BJ (cell line): ENCODE measurements around the gene MSH3. TPM values are rescaled to one million over a fixed set of nuclear protein-coding genes. Genes with fewer than 3 reads are reported as not detected.
"Not testable (repeated sequence)": the region's sequence is repeated elsewhere in the genome, so short reads cannot be mapped to it uniquely, and the experiment has no call there.

Experiments
- CTCF ChIA-PET: fragments of 350-600 bp; formaldehyde crosslinking; extraction: SDS; loops from one replicate; lab custom pipeline; 2021; ENCODE audit warnings: antibody characterized with exemption, inconsistent platforms; lab: Yijun Ruan, JAX
- POLR2A ChIA-PET: fragments of 300-600 bp; sonication (Branson Sonifier 250); formaldehyde crosslinking; extraction: SDS; loops from one replicate; lab custom pipeline; 2021; ENCODE audit warnings: antibody characterized with exemption; lab: Charles Lee
- DNase-seq: peaks from one replicate; pipeline ENCODE4 v3.0.0-alpha.2; 2011; ENCODE audit warnings: low read depth
- H3K27me3 ChIP-seq: 2 replicates; pipeline ENCODE4 v1.6.0; 2011; ENCODE audit warnings: low read length; ENCODE audit not compliant: control insufficient read depth, insufficient read depth
- H3K36me3 ChIP-seq: 2 replicates; pipeline ENCODE4 v1.5.1; 2011; ENCODE audit warnings: low read length; ENCODE audit not compliant: control insufficient read depth, insufficient read depth
- H3K4me3 ChIP-seq: 2 replicates; pipeline ENCODE4 v1.5.1; 2011; ENCODE audit warnings: low read depth, mild to moderate bottlenecking, control low read depth, low read length
- polyA plus RNA-seq: library from polyadenylated mRNA; depleted of rRNA; stranded (reverse); fragments of >200 nt; gene quantifications from 2 replicates; pipeline ENCODE4 v1.2.3, GENCODE V29; 2011
- TF ChIP-seq, protein P1 (sequence below): IDR thresholded peaks from 2 replicates; pipeline ENCODE4 v1.5.1; 2011; ENCODE audit warnings: low read depth, mild to moderate bottlenecking, control low read depth, inconsistent platforms, low read length, moderate library complexity; ENCODE audit not compliant: insufficient read depth

Gene MSH3
- polyA plus RNA-seq, 1 experiment, result 4.0 TPM

- TF ChIP-seq, protein P1, sequence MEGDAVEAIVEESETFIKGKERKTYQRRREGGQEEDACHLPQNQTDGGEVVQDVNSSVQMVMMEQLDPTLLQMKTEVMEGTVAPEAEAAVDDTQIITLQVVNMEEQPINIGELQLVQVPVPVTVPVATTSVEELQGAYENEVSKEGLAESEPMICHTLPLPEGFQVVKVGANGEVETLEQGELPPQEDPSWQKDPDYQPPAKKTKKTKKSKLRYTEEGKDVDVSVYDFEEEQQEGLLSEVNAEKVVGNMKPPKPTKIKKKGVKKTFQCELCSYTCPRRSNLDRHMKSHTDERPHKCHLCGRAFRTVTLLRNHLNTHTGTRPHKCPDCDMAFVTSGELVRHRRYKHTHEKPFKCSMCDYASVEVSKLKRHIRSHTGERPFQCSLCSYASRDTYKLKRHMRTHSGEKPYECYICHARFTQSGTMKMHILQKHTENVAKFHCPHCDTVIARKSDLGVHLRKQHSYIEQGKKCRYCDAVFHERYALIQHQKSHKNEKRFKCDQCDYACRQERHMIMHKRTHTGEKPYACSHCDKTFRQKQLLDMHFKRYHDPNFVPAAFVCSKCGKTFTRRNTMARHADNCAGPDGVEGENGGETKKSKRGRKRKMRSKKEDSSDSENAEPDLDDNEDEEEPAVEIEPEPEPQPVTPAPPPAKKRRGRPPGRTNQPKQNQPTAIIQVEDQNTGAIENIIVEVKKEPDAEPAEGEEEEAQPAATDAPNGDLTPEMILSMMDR, result no peak
- H3K4me3 ChIP-seq, result no peak overlapping the region
- DNase-seq, result no peak
- no peaks in the 10 kb centered on the region for H3K27me3 ChIP-seq
- ChIA-PET CTCF (interaction anchor here (0.6 kb wide), 1 partner anchor 172 kb away, joined by 3 read pairs; no protein-coding TSS in a partner anchor), POLR2A (no interaction called here)
- no peaks in the 10 kb centered on the region for H3K36me3 ChIP-seq
Observed at GRCh38 chr5:80822640-80823039, 168.2 kb downstream of the MSH3 start.

DNA sequence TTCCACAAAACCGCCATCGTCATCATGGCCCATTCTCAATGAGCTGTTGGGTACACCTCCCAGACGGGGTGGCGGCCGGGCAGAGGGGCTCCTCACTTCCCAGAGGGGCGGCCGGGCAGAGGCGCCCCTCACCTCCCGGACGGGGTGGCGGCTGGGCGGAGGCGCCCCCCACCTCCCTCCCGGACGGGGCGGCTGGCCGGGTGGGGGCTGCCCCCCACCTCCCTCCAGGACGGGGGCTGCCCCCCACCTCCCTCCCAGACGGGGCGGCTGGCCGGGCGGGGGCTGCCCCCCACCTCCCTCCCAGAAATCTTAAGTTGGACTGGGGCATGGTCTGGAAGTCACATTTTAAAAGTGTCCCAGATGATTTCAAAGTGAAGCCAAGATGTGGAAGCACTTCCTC is 169.7 kb downstream of the MSH3 start:
- CTCF ChIA-PET, result not testable (repeated sequence)

GRCh38 chr5:80825786-80826460 is 171.5 kb downstream of the MSH3 start:
- H3K4me3 ChIP-seq, result no peak overlapping the region
- CTCF ChIA-PET, result no interaction called here
- DNase-seq, result no peak
- TF ChIP-seq, protein P1, result no peak
- H3K36me3 ChIP-seq, result no peaks in the 10 kb centered on the region
- H3K27me3 ChIP-seq, result no peaks in the 10 kb centered on the region
- POLR2A ChIA-PET, result no interaction called here

More for the DNA sequence above, 169.7 kb downstream of the MSH3 start:
- H3K27me3 ChIP-seq, POLR2A ChIA-PET, H3K36me3 ChIP-seq, H3K4me3 ChIP-seq, DNase-seq: not testable (repeated sequence)

DNA sequence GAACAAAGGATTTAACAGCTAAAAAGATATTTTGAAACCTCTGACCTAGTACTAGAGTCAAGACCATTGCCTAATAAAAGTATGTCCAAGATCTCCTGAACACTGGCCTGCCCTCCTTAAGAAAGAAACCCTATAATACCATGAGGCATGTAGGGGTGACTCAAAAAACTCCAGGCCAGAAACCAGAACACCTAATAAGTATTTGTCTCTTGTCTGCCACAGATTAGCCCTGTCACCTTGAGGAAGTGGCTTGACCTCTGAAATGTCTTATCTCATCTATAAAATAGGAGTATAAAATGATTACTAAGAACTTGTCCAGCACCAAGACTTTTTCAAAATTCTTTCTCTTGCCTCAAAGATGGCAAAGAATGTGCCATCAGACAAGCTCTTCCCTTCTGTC is 180.3 kb downstream of the MSH3 start:
- TF ChIP-seq, protein P1, result no peak

DNA sequence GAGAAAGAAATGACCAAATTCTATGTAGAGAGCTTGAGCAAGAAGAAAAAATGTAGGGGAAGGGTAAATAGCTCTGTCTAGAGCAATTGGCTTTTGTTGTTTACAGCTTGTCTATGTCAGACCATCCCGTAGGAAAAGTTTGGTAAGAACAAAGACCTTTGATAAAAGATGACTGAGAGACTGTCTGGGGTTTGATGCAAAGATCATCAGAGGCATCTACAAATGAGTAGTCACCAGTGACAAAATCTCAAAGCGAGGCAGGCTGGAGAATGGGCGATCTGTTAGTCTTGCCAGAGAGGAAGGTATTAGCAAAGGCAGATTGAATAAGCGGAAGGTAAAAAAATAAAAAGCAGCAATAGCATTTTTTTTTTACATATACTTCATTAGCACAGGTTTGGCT is 180.7 kb downstream of the MSH3 start:
- H3K36me3 ChIP-seq, result no peaks in the 10 kb centered on the region
- TF ChIP-seq, protein P1, result no peak
- no peak for DNase-seq
- ChIA-PET CTCF (interaction anchor here (0.8 to 1.1 kb wide), 3 partner anchors 17 to 464 kb away, joined by 3 to 4 read pairs (median 3); no protein-coding TSS in a partner anchor), POLR2A (no interaction called here)
- no peaks in the 10 kb centered on the region for H3K27me3 ChIP-seq
- no peak overlapping the region for H3K4me3 ChIP-seq

More for the DNA sequence above, 180.3 kb downstream of the MSH3 start:
- H3K36me3 ChIP-seq, result no peaks in the 10 kb centered on the region
- ChIA-PET POLR2A (no interaction called here), CTCF (interaction anchor here (0.8 to 1.1 kb wide), 3 partner anchors 16 to 465 kb away, joined by 3 to 4 read pairs (median 3); no protein-coding TSS in a partner anchor)
- H3K27me3 ChIP-seq, result no peaks in the 10 kb centered on the region
- no peak for DNase-seq
- H3K4me3 ChIP-seq, result no peak overlapping the region
